CD4-positive, alpha-beta T cell (primary cell): ENCODE results near the gene CITED4. TPM values are rescaled to one million over a fixed set of nuclear protein-coding genes. Genes with fewer than 3 reads are reported as not detected.

Experiments
- ATAC-seq: fragments of 200-7000 bp; cut with Tn5 transposase; one replicate; pipeline ENCODE4 v1.10.0; 2022; ENCODE audit warnings: mild to moderate bottlenecking; ENCODE audit not compliant: poor library complexity
- CTCF ChIA-PET: fragments of 350-600 bp; sonication (Branson Sonifier 250); formaldehyde crosslinking; loops from one replicate; lab custom pipeline; 2021; ENCODE audit warnings: antibody characterized with exemption, inconsistent platforms; lab: Charles Lee
- POLR2A ChIA-PET: fragments of 350-600 bp; sonication (Branson Sonifier 250); formaldehyde crosslinking; loops from one replicate; lab custom pipeline; 2021; ENCODE audit warnings: antibody characterized with exemption, inconsistent platforms; lab: Charles Lee
- DNase-seq, 14 experiments: peaks; one replicate each; pipeline ENCODE4 v3.0.0-alpha.2; 2013 to 2020; ENCODE audit warnings: mixed read lengths in 2 of 14
- H3K27ac ChIP-seq, 2 donors: one replicate each; pipeline versions ENCODE4 v1.5.1 to v1.7.0; 2013; ENCODE audit warnings: low read length in 2 of 2, low read depth in 1 of 2, mild to moderate bottlenecking in 1 of 2
- H3K27me3 ChIP-seq, 2 experiments: 1 replicate in 1 of 2; 2 replicates in 1 of 2; pipeline versions ENCODE4 v1.6.1 to v1.7.0; 2013; ENCODE audit warnings: low read length in 2 of 2, control low read depth in 1 of 2, mild to moderate bottlenecking in 1 of 2, moderate library complexity in 1 of 2; ENCODE audit not compliant: insufficient read depth in 2 of 2, control insufficient read depth in 1 of 2
- H3K36me3 ChIP-seq: one replicate; pipeline ENCODE4 v1.6.1; 2013; ENCODE audit warnings: low read length, control low read depth; ENCODE audit not compliant: insufficient read depth
- H3K4me1 ChIP-seq: one replicate; pipeline ENCODE4 v1.6.1; 2013; ENCODE audit warnings: low read length, control low read depth; ENCODE audit not compliant: insufficient read depth
- H3K4me3 ChIP-seq: one replicate; pipeline ENCODE4 v1.5.1; 2013; ENCODE audit warnings: mild to moderate bottlenecking, low read length, moderate library complexity
- H3K9me3 ChIP-seq, 2 experiments: 1 replicate in 1 of 2; 2 replicates in 1 of 2; pipeline versions ENCODE4 v1.6.1 to v1.7.0; 2013; ENCODE audit warnings: low read length in 2 of 2, mild to moderate bottlenecking in 2 of 2, control low read depth in 1 of 2, moderate library complexity in 1 of 2; ENCODE audit not compliant: control insufficient read depth in 1 of 2, insufficient read depth in 1 of 2
- H3K27ac Mint-ChIP-seq: one replicate; pipeline ENCODE4 v1.8.0; 2020; ENCODE audit warnings: mixed read lengths
- H3K27me3 Mint-ChIP-seq: one replicate; pipeline ENCODE4 v1.8.0; 2021; ENCODE audit warnings: mixed read lengths
- H3K36me3 Mint-ChIP-seq: one replicate; pipeline ENCODE4 v1.8.0; 2021; ENCODE audit warnings: low read depth, mixed read lengths
- H3K4me1 Mint-ChIP-seq: one replicate; pipeline ENCODE4 v1.8.0; 2021; ENCODE audit warnings: low read depth, mixed read lengths
- H3K4me3 Mint-ChIP-seq: one replicate; pipeline ENCODE4 v1.8.0; 2020; ENCODE audit warnings: mild to moderate bottlenecking, mixed read lengths
- H3K9me3 Mint-ChIP-seq: one replicate; pipeline ENCODE4 v1.8.0; 2020; ENCODE audit warnings: mixed read lengths
- intact Hi-C, 2 experiments: fragments of 100-400 bp; cut with DNase I in 1 of 2; cut with micrococcal nuclease in 1 of 2; formaldehyde crosslinking; loops; one replicate each; pipeline versions ENCODE4 v1.15.1 to v1.9.0; 2023 to 2025; cut with DNase I, micrococcal nuclease
- total RNA-seq, 174 experiments: library from RNA in 2 of 174; stranded (reverse) in 2 of 174; gene quantifications; one replicate each; pipeline ENCODE4 v1.2.3 and lab custom pipeline; 2021 to 2026
- TF ChIP-seq, protein P1 (sequence below): fragments of 200-600 bp; IDR thresholded peaks from one replicate; pipeline ENCODE4 v1.8.0; 2022; ENCODE audit warnings: antibody characterized with exemption, mild to moderate bottlenecking

CITED4 gene
- total RNA-seq, 2 experiments from 2014 or later: 51.6 to 52.0 TPM

DNA sequence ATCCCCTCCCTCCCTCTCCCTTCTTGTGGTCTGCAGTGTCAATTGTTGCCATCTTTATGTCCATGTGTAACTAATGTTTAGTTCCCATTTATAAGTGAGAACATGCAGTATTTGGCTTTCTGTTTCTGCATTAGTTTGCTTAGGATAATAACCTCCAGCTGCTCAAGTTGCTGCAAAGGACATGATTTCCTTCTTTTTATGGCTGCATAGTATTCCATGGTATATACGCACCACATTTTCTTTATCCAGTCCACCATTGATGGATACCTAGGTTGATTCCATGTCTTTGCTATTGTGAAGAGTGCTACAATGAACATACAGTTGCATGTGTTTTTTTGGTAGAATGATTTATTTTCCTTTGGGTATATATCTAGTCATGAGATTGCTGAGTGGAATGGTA is 16.3 kb downstream of the CITED4 start:
- CTCF ChIA-PET: no interaction called here

DNA sequence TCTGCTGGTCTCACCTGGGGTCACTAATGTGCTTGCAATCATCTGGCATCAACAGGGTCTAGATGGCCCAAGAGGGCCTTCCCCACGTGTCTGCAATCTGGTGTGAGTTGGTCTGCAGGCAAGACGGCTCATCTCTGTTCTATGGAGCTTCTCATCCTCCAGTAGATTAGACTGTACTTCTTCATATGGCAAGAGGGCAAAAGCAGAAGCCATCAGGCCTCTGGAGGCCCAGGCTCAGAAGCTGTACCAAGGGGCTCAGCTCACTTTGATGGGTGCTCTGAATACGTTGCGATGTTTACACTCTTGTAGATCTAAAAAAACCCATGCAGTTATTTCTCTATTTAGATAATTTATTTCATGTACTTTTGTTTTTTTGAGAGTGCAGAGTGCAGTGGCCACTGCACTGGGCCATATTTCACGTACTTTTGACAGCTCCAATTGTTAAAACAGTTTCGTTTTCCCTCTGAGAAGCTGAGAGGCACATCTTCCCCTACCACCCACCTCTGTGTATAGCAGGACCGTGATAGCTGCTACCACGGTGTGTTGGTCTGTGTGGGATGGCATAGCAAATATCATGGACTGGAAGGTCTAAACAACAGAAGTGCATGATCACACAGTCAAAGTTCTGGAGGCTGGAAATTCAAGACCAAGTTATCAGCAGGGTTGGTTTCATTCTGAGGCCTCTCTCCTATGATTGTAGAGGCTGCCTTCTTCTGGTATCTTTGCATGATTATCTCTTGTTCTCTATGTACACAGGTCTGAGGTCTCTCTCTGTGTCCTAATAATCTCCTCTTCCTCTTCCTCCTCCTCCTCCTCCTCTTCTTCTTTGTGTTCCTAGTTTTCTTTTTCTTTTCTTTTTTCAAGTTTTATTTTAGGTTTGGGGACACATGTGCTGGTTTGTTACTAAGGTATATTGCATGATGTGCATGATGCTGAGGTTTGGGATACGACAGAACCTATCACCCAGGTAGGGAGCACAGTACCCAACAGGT is 17.0 kb downstream of the CITED4 start:
- CTCF ChIA-PET: interaction anchor here (0.6 to 1.0 kb wide), 2 partner anchors 40 to 71 kb away, joined by 3 to 9 read pairs; no protein-coding TSS in a partner anchor

More for the DNA sequence above, 16.3 kb downstream of the CITED4 start:
- peaks cover 8% of the 10 kb centered on the region for H3K4me1 ChIP-seq
- H3K27me3 Mint-ChIP-seq: no peaks in the 10 kb centered on the region
- no peaks in the 10 kb centered on the region for H3K36me3 ChIP-seq
- no peak overlapping the region for H3K4me3 Mint-ChIP-seq
- ATAC-seq (no peak), DNase-seq (no peak)
- no peaks in the 10 kb centered on the region for H3K36me3 Mint-ChIP-seq
- intact Hi-C loops: no loop called here
- H3K4me3 ChIP-seq: no peak overlapping the region
- H3K27ac Mint-ChIP-seq: peak overlapping the region; percentile 54
- no peaks in the 10 kb centered on the region for H3K27me3 ChIP-seq
- POLR2A ChIA-PET: interaction anchor here (1.3 kb wide), 1 partner anchor 154 kb away, joined by 9 read pairs; the partner anchor contains the start of gene NFYC
- TF ChIP-seq, protein P1, sequence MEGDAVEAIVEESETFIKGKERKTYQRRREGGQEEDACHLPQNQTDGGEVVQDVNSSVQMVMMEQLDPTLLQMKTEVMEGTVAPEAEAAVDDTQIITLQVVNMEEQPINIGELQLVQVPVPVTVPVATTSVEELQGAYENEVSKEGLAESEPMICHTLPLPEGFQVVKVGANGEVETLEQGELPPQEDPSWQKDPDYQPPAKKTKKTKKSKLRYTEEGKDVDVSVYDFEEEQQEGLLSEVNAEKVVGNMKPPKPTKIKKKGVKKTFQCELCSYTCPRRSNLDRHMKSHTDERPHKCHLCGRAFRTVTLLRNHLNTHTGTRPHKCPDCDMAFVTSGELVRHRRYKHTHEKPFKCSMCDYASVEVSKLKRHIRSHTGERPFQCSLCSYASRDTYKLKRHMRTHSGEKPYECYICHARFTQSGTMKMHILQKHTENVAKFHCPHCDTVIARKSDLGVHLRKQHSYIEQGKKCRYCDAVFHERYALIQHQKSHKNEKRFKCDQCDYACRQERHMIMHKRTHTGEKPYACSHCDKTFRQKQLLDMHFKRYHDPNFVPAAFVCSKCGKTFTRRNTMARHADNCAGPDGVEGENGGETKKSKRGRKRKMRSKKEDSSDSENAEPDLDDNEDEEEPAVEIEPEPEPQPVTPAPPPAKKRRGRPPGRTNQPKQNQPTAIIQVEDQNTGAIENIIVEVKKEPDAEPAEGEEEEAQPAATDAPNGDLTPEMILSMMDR: no peak
- H3K4me1 Mint-ChIP-seq: peaks cover 30% of the 10 kb centered on the region
- no peak overlapping the region for H3K27ac ChIP-seq
- H3K9me3 ChIP-seq: no peaks in the 10 kb centered on the region
- H3K9me3 Mint-ChIP-seq: no peaks in the 10 kb centered on the region

DNA sequence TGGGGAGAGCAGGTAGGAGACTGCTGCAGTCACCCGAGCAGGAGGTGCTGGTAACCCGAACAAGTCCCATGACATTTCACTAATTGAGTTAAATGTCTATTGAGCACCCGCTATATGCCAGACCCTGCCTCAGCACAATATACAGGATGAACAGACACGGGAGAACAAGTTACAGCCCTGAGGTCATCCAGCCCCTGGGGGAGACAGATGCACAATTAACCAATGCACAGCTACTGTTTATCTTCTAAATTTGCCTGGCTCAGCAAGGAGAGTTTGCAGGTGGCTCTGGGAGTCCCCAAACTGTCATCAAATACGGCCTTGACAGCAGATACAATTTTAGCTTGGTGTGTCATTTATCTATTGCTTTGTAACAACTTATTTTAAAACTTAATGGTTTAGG is 18.1 kb downstream of the CITED4 start:
- Mint-ChIP-seq H3K27me3 (no peaks in the 10 kb centered on the region), H3K27ac (no peak overlapping the region), H3K36me3 (no peaks in the 10 kb centered on the region), H3K9me3 (no peaks in the 10 kb centered on the region), H3K4me3 (no peak overlapping the region), H3K4me1 (peaks cover 42% of the 10 kb centered on the region)
- intact Hi-C loops: no loop called here
- H3K4me3 ChIP-seq: no peak overlapping the region
- peaks cover 13% of the 10 kb centered on the region for H3K4me1 ChIP-seq
- DNase-seq (no peak), ATAC-seq (no peak)
- no peaks in the 10 kb centered on the region for H3K9me3 ChIP-seq
- POLR2A ChIA-PET: interaction anchor here (1.5 kb wide), 1 partner anchor 18 kb away, joined by 9 read pairs; the partner anchor contains the start of gene CITED4
- CTCF ChIA-PET: no interaction called here
- no peaks in the 10 kb centered on the region for H3K27me3 ChIP-seq
- H3K36me3 ChIP-seq: no peaks in the 10 kb centered on the region
- H3K27ac ChIP-seq: no peak overlapping the region
- TF ChIP-seq, protein P1: no peak

More for the DNA sequence above, 17.0 kb downstream of the CITED4 start:
- Histone ChIP-seq H3K4me1 (peaks cover 14% of the 10 kb centered on the region), H3K27me3 (no peaks in the 10 kb centered on the region), H3K27ac (no peak overlapping the region), H3K36me3 (no peaks in the 10 kb centered on the region), H3K4me3 (no peak overlapping the region), H3K9me3 (no peaks in the 10 kb centered on the region)
- Mint-ChIP-seq H3K27ac (peak overlapping the region; percentile 54), H3K4me1 (peaks cover 37% of the 10 kb centered on the region), H3K4me3 (peak overlapping the region; percentile 68), H3K9me3 (no peaks in the 10 kb centered on the region), H3K36me3 (no peaks in the 10 kb centered on the region), H3K27me3 (no peaks in the 10 kb centered on the region)
- POLR2A ChIA-PET: interaction anchor here (1.0 to 1.5 kb wide), 3 partner anchors 17 to 154 kb away, joined by 3 to 9 read pairs (median 9); partner anchors contain the start of genes CITED4 and NFYC
- peak; percentile 30 for ATAC-seq
- peak in 2 of 14 experiments; percentile 15 to 20 for DNase-seq
- TF ChIP-seq, protein P1: no peak
- intact Hi-C loops: no loop called here
